Adipocyte (in vitro differentiated cells): ENCODE results near the gene OR51G2.

Experiments used
- DNase-seq: peaks from one replicate; pipeline ENCODE4 v3.0.0-alpha.2; 2015; ENCODE audit warnings: low read depth
- H3K27me3 ChIP-seq: replicated peaks from 2 replicates; pipeline ENCODE4 v1.7.0; 2013; ENCODE audit warnings: mild to moderate bottlenecking, low read length, moderate library complexity; ENCODE audit not compliant: control insufficient read depth, insufficient read depth
- H3K36me3 ChIP-seq: 2 replicates; pipeline ENCODE4 v1.7.0; 2013; ENCODE audit warnings: low read length, mild to moderate bottlenecking, moderate library complexity; ENCODE audit not compliant: control insufficient read depth, insufficient read depth, severe bottlenecking
- H3K4me1 ChIP-seq: 2 replicates; pipeline ENCODE4 v1.7.0; 2013; ENCODE audit warnings: mild to moderate bottlenecking, low read length, moderate library complexity; ENCODE audit not compliant: control insufficient read depth, insufficient read depth
- H3K4me3 ChIP-seq: 2 replicates; pipeline ENCODE4 v1.7.0; 2013; ENCODE audit warnings: mild to moderate bottlenecking, low read length, moderate library complexity
- H3K9ac ChIP-seq: 2 replicates; pipeline ENCODE4 v1.7.0; 2013; ENCODE audit warnings: mild to moderate bottlenecking, low read length, moderate library complexity
- H3K9me3 ChIP-seq: 2 replicates; pipeline ENCODE4 v1.7.0; 2013; ENCODE audit warnings: mild to moderate bottlenecking, low read length, moderate library complexity; ENCODE audit not compliant: control insufficient read depth

OR51G2 gene

GRCh38 chr11:4863876-4864275 is 55.3 kb downstream of the OR51G2 start:
- no peak for DNase-seq
- Histone ChIP-seq H3K36me3 (no peaks in the 10 kb centered on the region), H3K4me3 (no peak overlapping the region), H3K4me1 (no peaks in the 10 kb centered on the region), H3K27me3 (no peaks in the 10 kb centered on the region), H3K9ac (no peak overlapping the region), H3K9me3 (no peaks in the 10 kb centered on the region)
